ENCODE measurements around the gene KANK4.

GRCh38 chr1:62247391-62248168, 71.7 kb downstream of the KANK4 start:
- TF ChIP-seq CTCF (IDR thresholded peaks at IDR 0.05; ENCODE audit: borderline replicate concordance, extremely low read depth, low read length, poor library complexity, severe bottlenecking) (no peak), EZH2 (IDR thresholded peaks at IDR 0.05; ENCODE audit: borderline replicate concordance, low read depth, low read length, severe bottlenecking) (no peak)
